GM19025 (cell line): ENCODE results near the gene MOCS2.

Source experiments
- ATAC-seq: cut with Tn5 transposase; IDR thresholded peaks from one replicate; pipeline ENCODE4 v1.9.1; 2021; ENCODE audit warnings: mild to moderate bottlenecking, low read depth, moderate library complexity; ENCODE audit not compliant: unreplicated experiment

Gene MOCS2

GRCh38 chr5:53095931-53096525, 13.5 kb downstream of the MOCS2 start:
- peak; percentile 62 for ATAC-seq

- no peak for ATAC-seq
Observed at GRCh38 chr5:53095217-53095616, 14.3 kb downstream of the MOCS2 start.

GRCh38 chr5:53092242-53092641, 17.3 kb downstream of the MOCS2 start:
- no peak for ATAC-seq

- ATAC-seq: no peak
Observed at GRCh38 chr5:53091289-53091688, 18.3 kb downstream of the MOCS2 start.

- no peak for ATAC-seq
Observed at GRCh38 chr5:53090229-53090628, 19.3 kb downstream of the MOCS2 start.

- peak; percentile 82 for ATAC-seq
Observed at GRCh38 chr5:53089481-53089991, 20.0 kb downstream of the MOCS2 start.

GRCh38 chr5:53087621-53088121, 21.9 kb downstream of the MOCS2 start:
- no peak for ATAC-seq

GRCh38 chr5:53087171-53087570, 22.4 kb downstream of the MOCS2 start:
- no peak for ATAC-seq

- no peak for ATAC-seq
Observed at GRCh38 chr5:53084546-53085255, 24.9 kb downstream of the MOCS2 start.

- no peak for ATAC-seq
Observed at GRCh38 chr5:53083927-53084326, 25.6 kb downstream of the MOCS2 start.

GRCh38 chr5:53080271-53080670, 29.3 kb downstream of the MOCS2 start:
- ATAC-seq: no peak

GRCh38 chr5:53076014-53076583, 33.5 kb downstream of the MOCS2 start:
- ATAC-seq: no peak

- no peak for ATAC-seq
Observed at GRCh38 chr5:53073348-53073747, 36.2 kb downstream of the MOCS2 start.

GRCh38 chr5:53071738-53072137, 37.8 kb downstream of the MOCS2 start:
- no peak for ATAC-seq

GRCh38 chr5:53071298-53071697, 38.3 kb downstream of the MOCS2 start:
- ATAC-seq: no peak

GRCh38 chr5:53069626-53070025, 39.9 kb downstream of the MOCS2 start:
- ATAC-seq: no peak

GRCh38 chr5:53068291-53068836, 41.2 kb downstream of the MOCS2 start:
- no peak for ATAC-seq

- no peak for ATAC-seq
Observed at GRCh38 chr5:53067641-53068040, 41.9 kb downstream of the MOCS2 start.

- no peak for ATAC-seq
Observed at GRCh38 chr5:53066088-53066487, 43.5 kb downstream of the MOCS2 start.

- ATAC-seq: no peak
Observed at GRCh38 chr5:53063791-53064190, 45.8 kb downstream of the MOCS2 start.

GRCh38 chr5:53063176-53063575, 46.4 kb downstream of the MOCS2 start:
- ATAC-seq: no peak
